ENCODE results near the gene LRRC26.

LRRC26 gene

GRCh38 chr9:137169896-137170358 is at the start of gene LRRC26:
Gene LRRC26, minus strand, starts transcription at chr9:137170051. Its CDS starts 108 bp downstream, at chr9:137169943.
- DNase-seq (ENCODE audit: low spot score) = no peak

GRCh38 chr9:137218754-137219271 is 49.0 kb upstream of the LRRC26 start:
- DNase-seq (ENCODE audit: low spot score) = peak; percentile 61

DNA sequence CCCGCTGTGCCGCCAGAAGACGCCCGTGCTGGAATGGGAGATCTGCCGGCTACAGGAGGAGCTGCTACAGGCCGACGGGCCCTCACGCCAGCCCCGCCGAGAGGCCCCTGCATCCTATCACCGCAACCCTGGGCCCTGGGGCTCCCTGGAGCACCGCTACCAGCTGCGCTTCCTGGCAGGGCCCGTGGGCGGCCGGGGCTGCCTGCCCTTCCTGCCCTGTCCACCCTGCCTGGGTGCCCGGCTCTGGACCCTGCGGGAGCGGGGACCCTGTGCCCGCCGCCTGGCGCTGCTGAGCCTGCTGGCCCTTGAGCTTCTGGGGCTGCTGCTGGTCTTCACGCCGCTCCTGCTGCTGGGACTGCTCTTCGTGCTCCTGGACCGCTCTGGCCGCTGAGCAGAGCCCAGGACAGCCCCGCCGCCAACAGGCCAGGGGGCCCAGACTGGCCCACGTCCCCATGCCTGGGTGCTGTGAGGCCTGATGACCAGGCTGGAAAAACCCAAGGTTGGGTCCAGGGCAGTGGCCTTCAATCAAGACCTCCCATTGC is 48.4 kb upstream of the LRRC26 start:
- no peak for DNase-seq (ENCODE audit: low spot score)

DNA sequence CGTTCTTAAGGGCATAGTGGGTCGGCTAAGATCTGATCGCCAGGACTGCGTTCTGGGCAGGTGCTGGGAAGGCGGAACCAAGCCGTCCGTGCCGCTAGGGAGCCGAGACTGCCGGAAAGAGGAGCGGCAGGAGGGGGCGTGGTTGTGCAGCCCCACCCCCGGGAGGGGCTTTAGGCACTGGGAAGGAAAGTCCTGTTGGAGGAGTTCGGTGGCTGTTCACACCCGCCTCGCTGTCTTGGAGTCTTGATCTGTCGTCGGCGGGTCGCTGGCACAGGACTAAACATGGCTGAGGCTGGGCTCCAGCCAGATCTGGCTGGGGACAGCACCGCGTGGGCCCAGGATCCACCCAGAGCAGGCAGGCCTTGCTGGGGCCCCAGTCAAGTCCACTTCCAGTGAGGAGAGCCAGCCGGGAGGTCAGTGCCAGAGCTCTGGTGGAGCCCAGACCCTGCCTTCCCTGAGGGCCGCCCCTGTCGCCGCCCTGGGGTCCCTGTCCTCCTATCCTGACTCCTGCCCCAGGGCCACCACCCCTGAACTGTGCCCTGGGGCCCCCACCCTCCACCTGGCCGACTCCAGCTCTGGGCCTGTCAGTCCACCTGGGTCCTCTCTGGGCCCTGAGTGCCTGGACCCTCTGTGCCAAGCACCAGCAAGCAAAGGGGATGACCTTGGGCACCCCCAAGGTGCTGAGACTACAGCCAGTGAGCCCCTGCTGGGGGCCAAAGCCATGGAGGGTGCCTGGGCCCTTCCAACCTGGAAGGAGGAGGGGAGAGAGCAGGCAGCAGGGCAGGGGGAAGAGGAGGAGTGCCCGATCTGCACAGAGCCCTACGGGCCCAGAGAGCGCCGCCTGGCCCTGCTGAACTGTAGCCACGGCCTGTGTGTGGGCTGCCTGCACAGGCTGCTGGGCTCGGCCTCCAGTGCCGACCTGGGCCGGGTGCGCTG is 47.7 kb upstream of the LRRC26 start:
- DNase-seq (ENCODE audit: low spot score) = peak; percentile 83

DNA sequence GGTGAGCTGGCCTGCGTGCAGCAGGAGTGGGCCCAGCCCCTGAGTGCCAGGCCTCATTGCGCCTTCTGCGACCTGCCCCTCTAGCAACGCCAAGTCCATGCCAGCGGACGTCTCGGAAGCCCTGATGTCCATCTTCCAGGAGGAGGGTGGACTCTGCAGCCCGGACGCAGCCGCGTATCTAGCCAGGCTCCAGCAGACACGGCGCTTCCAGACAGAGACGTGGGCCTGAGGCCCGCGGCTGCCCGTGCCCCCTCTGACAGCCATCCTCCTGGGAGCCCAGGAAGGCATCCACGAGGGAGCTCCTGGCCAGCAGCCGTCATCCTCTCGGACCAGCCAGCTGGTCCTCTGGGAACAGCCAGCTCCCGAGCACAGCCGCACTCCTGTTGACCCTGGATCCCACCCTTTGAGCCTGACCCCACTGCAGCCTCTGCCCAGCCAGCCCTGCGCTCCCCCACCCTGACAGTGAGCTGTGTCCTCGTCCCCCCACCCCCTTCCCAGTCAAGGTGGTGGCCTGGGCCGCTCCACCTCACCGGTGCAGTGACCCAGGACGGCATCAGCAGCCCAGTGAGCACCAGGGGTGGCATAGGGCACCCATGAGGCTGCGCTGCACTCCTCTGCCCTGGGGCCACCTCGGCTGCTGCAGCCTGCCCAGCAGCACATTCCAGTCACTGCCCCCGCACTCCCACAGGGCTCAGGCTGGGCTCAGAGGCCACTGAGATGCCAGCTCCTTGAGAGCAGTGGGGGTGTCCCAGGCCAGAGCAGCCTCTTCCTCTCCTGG is 46.5 kb upstream of the LRRC26 start:
- no peak for DNase-seq (ENCODE audit: low spot score)

DNA sequence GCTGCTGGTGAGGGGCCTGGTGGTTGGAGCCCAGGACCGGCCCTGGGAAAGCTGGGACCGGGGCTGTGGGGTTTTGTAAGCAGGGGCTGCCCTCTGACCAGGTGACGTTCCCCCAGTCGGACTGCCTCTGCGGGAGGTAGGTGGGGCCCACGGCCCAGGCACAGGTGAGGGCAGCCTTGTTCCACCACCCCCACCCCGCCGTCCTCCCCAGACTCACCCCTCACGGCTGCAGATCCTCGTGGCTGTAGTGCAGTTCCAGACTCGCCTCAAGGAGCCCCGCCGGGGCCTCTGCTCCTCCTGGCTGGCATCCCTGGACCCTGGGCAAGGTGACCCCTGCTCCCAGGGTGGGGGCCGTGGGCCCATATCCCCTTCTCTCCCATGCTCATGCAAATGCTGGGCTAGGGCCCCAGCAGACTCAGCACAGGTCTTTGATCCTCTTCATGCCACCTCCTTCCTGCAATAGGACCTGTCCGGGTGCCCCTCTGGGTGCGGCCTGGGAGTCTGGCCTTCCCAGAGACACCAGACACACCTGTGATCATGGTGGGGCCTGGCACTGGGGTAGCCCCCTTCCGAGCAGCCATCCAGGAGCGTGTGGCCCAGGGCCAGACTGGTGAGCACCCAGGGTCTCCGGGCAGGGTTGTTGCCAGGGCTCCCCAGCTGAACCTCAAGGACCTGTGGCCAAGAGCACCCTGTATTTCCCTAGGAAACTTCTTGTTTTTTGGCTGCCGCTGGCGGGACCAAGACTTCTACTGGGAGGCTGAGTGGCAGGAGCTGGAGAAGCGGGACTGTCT is 45.5 kb upstream of the LRRC26 start:
- DNase-seq (ENCODE audit: low spot score) = no peak

DNA sequence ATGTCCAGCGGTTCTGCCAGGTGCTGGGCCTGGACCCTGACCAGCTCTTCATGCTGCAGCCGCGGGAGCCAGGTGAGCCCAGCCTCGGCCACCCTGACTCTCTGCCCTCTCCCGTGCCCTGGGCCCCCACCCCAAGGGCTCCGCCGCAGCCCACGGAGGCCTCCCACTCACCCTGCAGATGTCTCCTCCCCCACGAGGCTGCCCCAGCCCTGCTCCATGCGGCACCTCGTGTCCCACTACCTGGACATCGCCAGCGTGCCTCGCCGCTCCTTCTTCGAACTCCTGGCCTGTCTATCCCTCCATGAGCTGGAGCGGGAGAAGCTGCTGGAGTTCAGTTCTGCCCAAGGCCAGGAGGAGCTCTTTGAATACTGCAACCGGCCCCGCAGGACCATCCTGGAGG is 44.8 kb upstream of the LRRC26 start:
- no peak for DNase-seq (ENCODE audit: low spot score)

- DNase-seq (ENCODE audit: low spot score) = no peak
Observed at GRCh38 chr9:137213160-137214060, 43.6 kb upstream of the LRRC26 start.

DNA sequence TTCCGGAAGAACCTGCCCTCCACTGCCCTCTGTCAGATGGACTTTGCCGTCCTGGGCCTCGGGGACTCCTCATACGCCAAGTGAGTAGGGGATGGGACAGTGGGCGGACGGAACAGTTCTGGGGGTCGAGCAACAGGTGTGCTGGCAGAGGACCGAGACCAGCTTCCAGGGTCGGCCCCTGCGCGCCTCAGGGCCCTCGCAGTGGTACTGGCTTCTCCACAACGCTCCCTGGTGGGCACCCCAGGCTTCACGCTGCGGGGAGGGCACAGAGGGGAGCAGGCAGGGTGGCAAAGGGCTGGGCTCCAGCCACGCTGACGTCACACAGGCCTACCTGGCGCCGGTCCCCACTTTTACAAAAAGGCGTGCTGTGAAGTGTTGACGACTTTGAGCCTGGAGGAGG is 42.7 kb upstream of the LRRC26 start:
- no peak for DNase-seq (ENCODE audit: low spot score)

- DNase-seq (ENCODE audit: low spot score) = no peak
Observed at GRCh38 chr9:137211532-137211931, 41.7 kb upstream of the LRRC26 start.

DNA sequence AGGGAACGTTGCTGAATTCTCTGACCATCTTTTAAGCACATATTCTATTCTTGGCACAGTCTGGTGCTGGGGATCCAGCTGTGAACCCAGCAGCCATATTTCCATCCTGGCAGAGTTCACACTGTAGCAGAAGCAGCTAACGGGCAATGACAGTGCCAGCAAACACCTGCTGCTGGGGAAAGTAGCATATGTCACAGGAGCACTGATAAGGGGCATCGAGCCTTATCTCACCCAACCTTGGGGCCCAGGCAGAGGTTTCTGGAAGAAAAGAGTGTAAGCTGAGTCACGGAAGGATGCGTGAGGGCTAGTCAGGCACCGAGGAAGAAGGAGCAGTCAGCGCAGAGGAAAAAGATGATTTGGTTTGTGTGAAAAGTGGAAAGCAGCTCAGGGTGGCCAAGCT is 36.8 kb upstream of the LRRC26 start:
- DNase-seq (ENCODE audit: low spot score) = no peak

- DNase-seq (ENCODE audit: low spot score) = peak; percentile 97
Observed at GRCh38 chr9:137205126-137206069, 35.5 kb upstream of the LRRC26 start, which contains the start of the genes NDOR1 and TMEM203. Gene NDOR1, plus strand, starts transcription at chr9:137205700. Its CDS starts 78 bp downstream, at chr9:137205778. Gene TMEM203, minus strand, starts transcription at chr9:137205648. Its CDS starts 234 bp downstream, at chr9:137205414.

- DNase-seq (ENCODE audit: low spot score) = no peak
Observed at GRCh38 chr9:137204731-137205125, 34.9 kb upstream of the LRRC26 start.

DNA sequence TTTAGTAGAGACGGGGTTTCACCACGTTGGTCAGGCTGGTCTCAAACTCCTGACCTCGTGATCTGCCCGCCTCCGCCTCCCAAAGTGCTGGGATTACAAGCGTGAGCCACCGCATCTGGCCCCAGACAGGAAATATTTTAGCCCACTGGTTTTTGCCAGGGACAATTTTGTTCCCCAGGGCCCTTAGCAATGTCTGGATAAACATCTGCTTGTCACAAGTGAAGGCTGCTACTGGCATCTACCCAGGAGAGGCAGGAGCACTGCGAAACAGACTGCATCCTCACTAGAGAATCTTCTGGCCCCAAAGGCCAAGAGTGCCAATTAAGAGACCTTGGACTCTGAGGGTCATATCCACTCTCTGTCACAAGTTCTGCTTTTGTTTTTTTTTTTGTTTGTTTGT is 33.1 kb upstream of the LRRC26 start:
- DNase-seq (ENCODE audit: low spot score) = no peak

GRCh38 chr9:137201205-137201868 is 31.5 kb upstream of the LRRC26 start:
- DNase-seq (ENCODE audit: low spot score) = no peak

GRCh38 chr9:137200311-137201204 is 30.7 kb upstream of the LRRC26 start, which contains the start of gene TPRN:
Gene TPRN, minus strand, starts transcription at chr9:137200741. Its CDS starts 30 bp downstream, at chr9:137200711.
- DNase-seq (ENCODE audit: low spot score) = peak; percentile 100

- DNase-seq (ENCODE audit: low spot score) = peak; percentile 43
Observed at GRCh38 chr9:137199411-137200121, 29.7 kb upstream of the LRRC26 start.
